Measurements from ENCODE around the gene ABHD10. TPM values are rescaled to one million over a fixed set of nuclear protein-coding genes. Genes with fewer than 3 reads are reported as not detected.

The ABHD10 gene
- total and polyA plus RNA-seq, 10 of the 15 experiments (the other 5 are each of a cell fraction or from before 2014, with no cell fraction given), result 12.3 to 51.0 (median 28.9) TPM

GRCh38 chr3:112003321-112004080, 24.7 kb downstream of the ABHD10 start (continued):
- TF ChIP-seq ASH2L (IDR thresholded peaks at IDR 0.05; ENCODE audit: borderline replicate concordance, low read depth) (no peak), SMAD5 (IDR thresholded peaks at IDR 0.05; ENCODE audit: low read depth) (no peak)

- H3K4me1 ChIP-seq (ENCODE audit: control insufficient read depth, insufficient read depth, low read length), result peaks cover 3% of the 10 kb centered on the region; the same call in 1 of the 2 replicates
- SMC1A ChIA-PET (ENCODE audit: uncharacterized antibody, unreplicated experiment), result interaction anchor here (1.0 to 21.1 kb wide), 5 partner anchors 9 to 36 kb away, joined by 3 to 417 read pairs (median 4); partner anchors contain the start of gene ABHD10
- in situ Hi-C loops (cut with MboI), result no loop called here
- RAD21 ChIA-PET (ENCODE audit: unreplicated experiment), result interaction anchor here (0.9 to 3.7 kb wide), 5 partner anchors 9 to 36 kb away, joined by 3 to 36 read pairs (median 6); no protein-coding TSS in a partner anchor
- H4K20me1 ChIP-seq (ENCODE audit: control insufficient read depth, insufficient read depth), result no peaks in the 10 kb centered on the region
- no peak overlapping the region for H3K27ac ChIP-seq (ENCODE audit: control insufficient read depth, insufficient read depth)
- no peak overlapping the region for H3K9ac ChIP-seq (ENCODE audit: control insufficient read depth, insufficient read depth, low read length)
- no peaks in the 10 kb centered on the region for H3K36me3 ChIP-seq (ENCODE audit: control insufficient read depth in 2 of 2, insufficient read depth in 2 of 2, low read length in 1 of 2)
- ATAC-seq (no peak), DNase-seq (ENCODE audit: low read depth, low spot score) (no peak), FAIRE-seq (no peak)
- H3K4me3 ChIP-seq, result no peak overlapping the region
- no peak for TF ChIP-seq CTCF (IDR thresholded peaks at IDR 0.05 in 2 of 3, conservative IDR thresholded peaks at IDR 0.05 in 1 of 3; ENCODE audit: control insufficient read depth in 2 of 3, extremely low read depth in 1 of 3, insufficient read depth in 1 of 3, low read depth in 3 of 3, low read length in 3 of 3)
- TF ChIP-seq CBX3 (IDR thresholded peaks at IDR 0.05; ENCODE audit: borderline replicate concordance, low read depth), result no peak
- TF ChIP-seq NRF1 (conservative IDR thresholded peaks at IDR 0.05; ENCODE audit: low read depth, low read length), result no peak
- TF ChIP-seq BCL11A (IDR thresholded peaks at IDR 0.05; ENCODE audit: low read depth, low read length), result no peak
- TF ChIP-seq CEBPZ (IDR thresholded peaks at IDR 0.05; ENCODE audit: low read depth, low read length), result no peak
- TF ChIP-seq USF2 (IDR thresholded peaks at IDR 0.05; ENCODE audit: borderline replicate concordance, low read depth, low read length), result no peak
- TF ChIP-seq GABPA (IDR thresholded peaks at IDR 0.05; ENCODE audit: low read depth), result no peak
- no peak for TF ChIP-seq NR2C2 (IDR thresholded peaks at IDR 0.05; ENCODE audit: borderline replicate concordance, control insufficient read depth, insufficient read length, low read depth)
- no peak for TF ChIP-seq BCL3 (IDR thresholded peaks at IDR 0.05; ENCODE audit: borderline replicate concordance, insufficient read depth, low read depth, low read length, poor library complexity, severe bottlenecking)
- TF ChIP-seq RELA (IDR thresholded peaks at IDR 0.05; ENCODE audit: borderline replicate concordance, partially characterized antibody), result no peak
- H3K4me2 ChIP-seq (ENCODE audit: control insufficient read depth, insufficient read depth), result no peak overlapping the region
- 3% methylated on average over 2 of the region's 2 CpGs for WGBS (ENCODE audit: insufficient coverage, insufficient replicate concordance, low lambda C conversion rate, missing lambda C conversion rate)
- intact Hi-C loops (cut with micrococcal nuclease; ENCODE audit: unreplicated experiment), result no loop called here
- no TSS peak for BruUV-seq (replicated peaks)
- H3K27me3 ChIP-seq (replicated peaks in 1 of 2; ENCODE audit: control insufficient read depth in 2 of 2, insufficient read depth in 2 of 2, low read length in 1 of 2), result no peaks in the 10 kb centered on the region; a peak in 2 of 4 replicates
- CTCF ChIA-PET, result interaction anchor here (0.7 to 10.0 kb wide), 9 partner anchors 9 to 335 kb away, joined by 3 to 102 read pairs (median 5); no protein-coding TSS in a partner anchor
- H3K9me3 ChIP-seq (replicated peaks; ENCODE audit: control insufficient read depth, insufficient read depth, low read length), result no peaks in the 10 kb centered on the region
- H2AFZ ChIP-seq (ENCODE audit: control insufficient read depth, low read depth, low read length), result no peak overlapping the region
- POLR2A ChIA-PET, result interaction anchor here (1.2 to 2.7 kb wide), 3 partner anchors 9 to 25 kb away, joined by 5 to 8 read pairs (median 8); partner anchors contain the start of gene ABHD10
- no peaks in the 10 kb centered on the region for H3K79me2 ChIP-seq (ENCODE audit: control insufficient read depth, insufficient read depth, low read length)
Observed at GRCh38 chr3:112004187-112004586, 25.4 kb downstream of the ABHD10 start.

All from GM12878 (cell line).